Activated T-helper 2 cell treated with anti-CD3 and anti-CD28 coated beads, Interferon-gamma antibody, Interleukin-2, Interleukin-4, amounts not matched to agents 10 μg/mL and 5 μg/mL and 100 μg/mL, durations not matched to agents 14 hours and 24 hours and 36 hours (primary cell): ENCODE results near the gene CDS1. TPM values are rescaled to one million over a fixed set of nuclear protein-coding genes. Genes with fewer than 3 reads are reported as not detected.

ENCODE experiments used
- DNase-seq: peaks from one replicate; pipeline ENCODE4 v3.0.0; 2021; ENCODE audit warnings: low spot score
- H3K27ac Mint-ChIP-seq: one replicate; pipeline ENCODE4 v1.8.0; 2021; ENCODE audit warnings: mixed read lengths
- H3K27me3 Mint-ChIP-seq: one replicate; pipeline ENCODE4 v1.8.0; 2021; ENCODE audit warnings: low read depth, mixed read lengths
- H3K36me3 Mint-ChIP-seq: one replicate; pipeline ENCODE4 v1.8.0; 2021; ENCODE audit warnings: low read depth, mixed read lengths
- H3K4me1 Mint-ChIP-seq: one replicate; pipeline ENCODE4 v1.8.0; 2021; ENCODE audit warnings: low read depth, mixed read lengths
- H3K4me3 Mint-ChIP-seq: one replicate; pipeline ENCODE4 v1.8.0; 2021; ENCODE audit warnings: low read depth, mild to moderate bottlenecking, moderate library complexity, mixed read lengths
- H3K9me3 Mint-ChIP-seq: one replicate; pipeline ENCODE4 v1.8.0; 2021; ENCODE audit warnings: mixed read lengths
- intact Hi-C: fragments of 100-400 bp; cut with micrococcal nuclease; formaldehyde crosslinking; loops from one replicate; pipeline ENCODE4 v1.15.1; 2023
- total RNA-seq: library from RNA; stranded (reverse); gene quantifications from 2 replicates; pipeline ENCODE4 v1.2.3, GENCODE V29; 2022

Gene CDS1
- total RNA-seq, 1 donor from 2014 or later = not detected

- no peak for DNase-seq
- Mint-ChIP-seq H3K9me3 (no peaks in the 10 kb centered on the region), H3K4me3 (no peak overlapping the region), H3K27me3 (no peaks in the 10 kb centered on the region), H3K27ac (no peak overlapping the region), H3K4me1 (no peaks in the 10 kb centered on the region), H3K36me3 (no peaks in the 10 kb centered on the region)
- intact Hi-C loops = no loop called here
These were observed 40.7 kb downstream of the CDS1 start for GRCh38 chr4:84623661-84624060.

- Mint-ChIP-seq H3K27me3 (no peaks in the 10 kb centered on the region), H3K4me3 (no peak overlapping the region), H3K27ac (no peak overlapping the region), H3K9me3 (no peaks in the 10 kb centered on the region), H3K4me1 (no peaks in the 10 kb centered on the region), H3K36me3 (no peaks in the 10 kb centered on the region)
- intact Hi-C loops = no loop called here
- DNase-seq = no peak
These were observed 43.7 kb downstream of the CDS1 start for GRCh38 chr4:84626673-84627072.

GRCh38 chr4:84631573-84631972 is 48.6 kb downstream of the CDS1 start:
- no peaks in the 10 kb centered on the region for H3K4me1 Mint-ChIP-seq
- H3K36me3 Mint-ChIP-seq = no peaks in the 10 kb centered on the region
- no peak overlapping the region for H3K4me3 Mint-ChIP-seq
- no peaks in the 10 kb centered on the region for H3K27me3 Mint-ChIP-seq
- intact Hi-C loops = no loop called here
- H3K27ac Mint-ChIP-seq = no peak overlapping the region
- DNase-seq = no peak
- H3K9me3 Mint-ChIP-seq = no peaks in the 10 kb centered on the region

DNA sequence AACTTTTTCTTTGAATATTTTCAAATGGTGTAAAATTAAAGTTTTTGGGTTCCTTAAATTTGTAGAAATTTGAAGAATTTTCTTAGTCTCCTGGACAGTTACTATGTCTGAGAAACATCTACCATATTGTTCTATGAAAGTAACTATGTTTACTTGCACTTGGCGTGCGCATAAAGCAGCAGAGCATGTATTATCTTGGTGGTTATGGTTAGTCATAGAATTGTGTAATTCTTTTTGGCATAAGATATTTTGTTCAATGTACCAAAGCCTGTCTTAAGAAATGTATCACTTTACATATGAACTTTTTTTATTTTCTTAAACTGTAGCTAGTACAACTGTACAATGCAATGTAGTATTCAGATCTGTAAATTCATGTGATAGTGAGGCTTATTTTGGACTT is 49.2 kb downstream of the CDS1 start:
- Mint-ChIP-seq H3K4me3 (no peak overlapping the region), H3K9me3 (no peaks in the 10 kb centered on the region), H3K27me3 (no peaks in the 10 kb centered on the region), H3K27ac (no peak overlapping the region), H3K4me1 (no peaks in the 10 kb centered on the region), H3K36me3 (no peaks in the 10 kb centered on the region)
- no peak for DNase-seq
- intact Hi-C loops = no loop called here

- DNase-seq = no peak
- Mint-ChIP-seq H3K27me3 (no peaks in the 10 kb centered on the region), H3K4me1 (no peaks in the 10 kb centered on the region), H3K4me3 (no peak overlapping the region), H3K36me3 (no peaks in the 10 kb centered on the region), H3K9me3 (no peaks in the 10 kb centered on the region), H3K27ac (no peak overlapping the region)
- intact Hi-C loops = no loop called here
These were observed 52.0 kb downstream of the CDS1 start for GRCh38 chr4:84634961-84635360.

DNA sequence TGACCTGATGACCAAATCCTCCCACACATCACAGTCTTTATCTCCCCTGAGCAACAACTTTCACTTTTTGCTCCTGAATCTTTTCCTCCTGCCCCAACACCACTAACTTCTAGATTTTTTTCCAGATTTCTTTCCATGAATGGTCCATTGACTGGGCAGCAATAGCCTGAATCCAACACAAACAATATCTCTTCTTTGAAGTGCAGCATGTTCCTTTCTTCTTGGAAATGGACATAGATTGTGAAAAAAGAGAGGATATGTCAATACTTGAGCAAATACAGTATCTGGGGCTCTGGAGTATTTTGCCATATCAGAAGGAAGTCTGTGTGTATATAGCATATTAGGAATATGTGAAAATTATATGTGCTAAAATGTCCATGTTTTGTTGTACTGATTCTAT is 55.2 kb downstream of the CDS1 start:
- H3K27ac Mint-ChIP-seq = no peak overlapping the region
- no peak overlapping the region for H3K4me3 Mint-ChIP-seq
- no peaks in the 10 kb centered on the region for H3K27me3 Mint-ChIP-seq
- no peaks in the 10 kb centered on the region for H3K36me3 Mint-ChIP-seq
- H3K4me1 Mint-ChIP-seq = no peaks in the 10 kb centered on the region
- intact Hi-C loops = no loop called here
- DNase-seq = no peak
- H3K9me3 Mint-ChIP-seq = no peaks in the 10 kb centered on the region

- Mint-ChIP-seq H3K9me3 (no peaks in the 10 kb centered on the region), H3K27me3 (no peaks in the 10 kb centered on the region), H3K36me3 (no peaks in the 10 kb centered on the region), H3K27ac (no peak overlapping the region), H3K4me3 (no peak overlapping the region), H3K4me1 (no peaks in the 10 kb centered on the region)
- no peak for DNase-seq
- intact Hi-C loops = no loop called here
These were observed 56.2 kb downstream of the CDS1 start for GRCh38 chr4:84639145-84639544.

DNA sequence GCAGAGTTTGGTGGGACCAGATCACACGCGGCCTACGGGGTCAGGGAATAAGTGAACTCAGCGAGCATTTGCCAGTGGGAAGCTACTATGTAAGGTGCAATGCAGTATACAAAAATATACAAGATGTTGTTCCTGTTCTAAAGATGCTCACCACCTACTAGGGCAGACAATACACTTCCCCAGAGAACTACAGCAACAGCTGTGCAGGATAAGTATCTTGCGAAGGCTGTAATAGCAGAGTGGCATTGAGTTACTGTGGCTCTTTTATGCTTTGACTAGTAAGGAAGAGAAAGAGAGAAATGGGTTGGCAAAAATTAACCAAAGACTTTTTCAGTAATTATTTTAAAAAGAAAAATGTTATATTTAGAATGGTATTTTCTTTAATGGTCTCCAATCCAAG is 61.2 kb downstream of the CDS1 start:
- DNase-seq = no peak
- Mint-ChIP-seq H3K9me3 (no peaks in the 10 kb centered on the region), H3K27ac (no peak overlapping the region), H3K36me3 (no peaks in the 10 kb centered on the region), H3K4me3 (no peak overlapping the region), H3K27me3 (no peaks in the 10 kb centered on the region), H3K4me1 (no peaks in the 10 kb centered on the region)
- intact Hi-C loops = no loop called here

DNA sequence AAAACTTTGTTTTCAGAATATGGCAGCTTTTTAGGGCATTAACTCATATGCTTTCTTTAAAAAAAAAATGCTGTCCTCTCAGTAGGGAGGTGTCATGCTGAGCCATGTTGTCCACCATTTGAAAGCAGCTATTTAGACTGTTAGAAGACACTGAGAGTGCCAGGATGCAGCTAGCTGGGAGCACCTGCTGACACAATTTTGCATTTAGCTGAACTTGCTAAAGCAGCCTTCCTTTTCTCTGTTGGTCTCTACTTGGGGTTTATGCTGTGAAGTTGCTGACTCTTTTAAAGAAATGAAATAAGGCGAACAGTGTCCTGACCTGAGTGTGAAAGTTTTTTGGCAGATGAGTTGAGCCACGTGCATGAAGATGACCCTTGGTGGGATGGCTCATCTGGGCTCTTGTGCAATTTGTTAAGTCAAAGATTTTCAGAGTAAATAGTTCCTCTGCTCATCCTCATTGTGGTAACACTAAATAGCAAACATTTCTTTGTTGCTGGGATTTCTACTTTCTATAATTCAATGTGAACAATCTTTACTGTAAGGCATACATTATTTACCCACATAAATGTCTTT is 64.5 kb downstream of the CDS1 start:
- intact Hi-C loops = no loop called here

GRCh38 chr4:84648178-84648577 is 65.3 kb downstream of the CDS1 start:
- H3K27ac Mint-ChIP-seq = no peak overlapping the region
- H3K4me3 Mint-ChIP-seq = no peak overlapping the region
- no peak for DNase-seq
- H3K36me3 Mint-ChIP-seq = no peaks in the 10 kb centered on the region
- H3K4me1 Mint-ChIP-seq = no peaks in the 10 kb centered on the region
- no peaks in the 10 kb centered on the region for H3K9me3 Mint-ChIP-seq
- intact Hi-C loops = no loop called here
- H3K27me3 Mint-ChIP-seq = no peaks in the 10 kb centered on the region

More for the DNA sequence above, 64.5 kb downstream of the CDS1 start:
- no peaks in the 10 kb centered on the region for H3K36me3 Mint-ChIP-seq
- no peak overlapping the region for H3K27ac Mint-ChIP-seq
- no peaks in the 10 kb centered on the region for H3K9me3 Mint-ChIP-seq
- H3K4me3 Mint-ChIP-seq = no peak overlapping the region
- DNase-seq = no peak
- no peaks in the 10 kb centered on the region for H3K4me1 Mint-ChIP-seq
- H3K27me3 Mint-ChIP-seq = no peaks in the 10 kb centered on the region

DNA sequence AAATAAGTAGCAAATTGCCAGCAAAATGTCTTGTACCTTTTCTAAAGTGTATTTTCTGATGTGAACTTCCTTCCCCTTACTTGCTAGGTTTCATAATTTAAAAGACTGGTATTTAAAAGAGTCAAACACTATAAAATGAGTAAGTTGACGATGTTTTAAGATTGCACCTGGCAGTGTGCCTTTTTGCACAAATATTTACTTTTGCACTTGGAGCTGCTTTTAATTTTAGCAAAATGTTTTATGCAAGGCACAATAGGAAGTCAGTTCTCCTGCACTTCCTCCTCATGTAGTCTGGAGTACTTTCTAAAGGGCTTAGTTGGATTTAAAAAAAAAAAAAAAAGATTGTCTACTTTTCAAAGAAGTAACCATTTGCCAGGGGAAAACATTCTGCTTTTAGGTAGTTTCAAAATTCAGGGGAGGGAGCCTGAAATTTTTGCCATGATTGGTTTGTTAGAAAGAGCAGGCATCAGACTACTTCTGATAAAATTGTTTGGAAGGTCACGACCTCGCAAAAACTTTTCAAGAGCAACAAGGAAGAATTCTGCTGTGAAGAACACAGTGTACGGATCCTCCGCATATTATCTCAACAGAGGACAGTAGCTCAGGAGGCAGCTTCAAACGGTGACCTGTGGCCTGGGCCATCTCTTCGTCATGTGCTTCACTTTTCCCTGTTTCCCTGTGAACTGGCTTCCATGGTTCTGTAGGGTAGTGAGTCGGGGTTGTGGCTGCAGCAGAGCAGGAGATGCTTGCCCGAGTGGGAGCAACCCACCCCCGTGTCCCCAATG is 66.1 kb downstream of the CDS1 start:
- no peaks in the 10 kb centered on the region for H3K4me1 Mint-ChIP-seq
- no peaks in the 10 kb centered on the region for H3K9me3 Mint-ChIP-seq
- no peaks in the 10 kb centered on the region for H3K36me3 Mint-ChIP-seq
- H3K27me3 Mint-ChIP-seq = no peaks in the 10 kb centered on the region
- DNase-seq = no peak
- H3K4me3 Mint-ChIP-seq = no peak overlapping the region
- H3K27ac Mint-ChIP-seq = no peak overlapping the region
- intact Hi-C loops = no loop called here

DNA sequence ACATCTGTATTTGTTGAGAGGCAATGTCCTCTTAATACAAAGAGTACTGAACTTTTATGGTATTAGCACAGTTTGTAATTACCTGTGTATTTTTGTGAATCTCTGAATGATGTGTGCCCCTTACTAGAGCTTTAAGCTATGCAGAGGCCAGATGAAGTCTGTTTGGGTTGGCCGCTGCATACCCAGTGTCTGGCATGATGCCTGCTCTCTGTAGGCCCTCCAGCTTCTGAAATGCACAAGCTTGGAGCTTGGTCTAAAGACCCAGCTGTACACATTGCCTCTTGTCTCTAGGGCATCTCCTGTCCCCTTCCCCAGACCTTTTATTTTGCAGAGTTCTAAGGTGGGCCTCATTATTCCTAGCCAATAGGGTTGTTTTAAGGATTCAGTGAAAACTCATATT is 68.6 kb downstream of the CDS1 start:
- Mint-ChIP-seq H3K4me1 (no peaks in the 10 kb centered on the region), H3K27me3 (no peaks in the 10 kb centered on the region), H3K4me3 (no peak overlapping the region), H3K9me3 (peaks cover 2% of the 10 kb centered on the region), H3K36me3 (no peaks in the 10 kb centered on the region), H3K27ac (no peak overlapping the region)
- DNase-seq = no peak
- intact Hi-C loops = no loop called here

- intact Hi-C loops = no loop called here
- DNase-seq = no peak
- H3K27me3 Mint-ChIP-seq = no peaks in the 10 kb centered on the region
These were observed 69.6 kb downstream of the CDS1 start for GRCh38 chr4:84652478-84652877.

More at GRCh38 chr4:84652478-84652877, 69.6 kb downstream of the CDS1 start:
- no peak overlapping the region for H3K4me3 Mint-ChIP-seq
- no peaks in the 10 kb centered on the region for H3K4me1 Mint-ChIP-seq
- no peaks in the 10 kb centered on the region for H3K36me3 Mint-ChIP-seq
- peaks cover 5% of the 10 kb centered on the region for H3K9me3 Mint-ChIP-seq
- no peak overlapping the region for H3K27ac Mint-ChIP-seq
